ENCODE data around the gene ZNF560. TPM values are rescaled to one million over a fixed set of nuclear protein-coding genes. Genes with fewer than 3 reads are reported as not detected.
"Not testable (repeated sequence)": the region's sequence is repeated elsewhere in the genome, so short reads cannot be mapped to it uniquely, and the experiment has no call there.

Gene ZNF560
- total RNA-seq (2014; rRNA removed; shearing (Covaris generic)) (not detected in 2 replicates), total RNA-seq (2022) (not detected in 2 replicates), Bru-seq, nascent RNA (percentile 4 among the genes with signal in this experiment), BruChase-seq, experiment 1, labeled RNA remaining after a 6-hour chase (percentile 5 among the genes with signal in this experiment), BruChase-seq, experiment 2, labeled RNA remaining after a 2-hour chase (percentile 12 among the genes with signal in this experiment)
- long read RNA-seq: 0 reads

DNA sequence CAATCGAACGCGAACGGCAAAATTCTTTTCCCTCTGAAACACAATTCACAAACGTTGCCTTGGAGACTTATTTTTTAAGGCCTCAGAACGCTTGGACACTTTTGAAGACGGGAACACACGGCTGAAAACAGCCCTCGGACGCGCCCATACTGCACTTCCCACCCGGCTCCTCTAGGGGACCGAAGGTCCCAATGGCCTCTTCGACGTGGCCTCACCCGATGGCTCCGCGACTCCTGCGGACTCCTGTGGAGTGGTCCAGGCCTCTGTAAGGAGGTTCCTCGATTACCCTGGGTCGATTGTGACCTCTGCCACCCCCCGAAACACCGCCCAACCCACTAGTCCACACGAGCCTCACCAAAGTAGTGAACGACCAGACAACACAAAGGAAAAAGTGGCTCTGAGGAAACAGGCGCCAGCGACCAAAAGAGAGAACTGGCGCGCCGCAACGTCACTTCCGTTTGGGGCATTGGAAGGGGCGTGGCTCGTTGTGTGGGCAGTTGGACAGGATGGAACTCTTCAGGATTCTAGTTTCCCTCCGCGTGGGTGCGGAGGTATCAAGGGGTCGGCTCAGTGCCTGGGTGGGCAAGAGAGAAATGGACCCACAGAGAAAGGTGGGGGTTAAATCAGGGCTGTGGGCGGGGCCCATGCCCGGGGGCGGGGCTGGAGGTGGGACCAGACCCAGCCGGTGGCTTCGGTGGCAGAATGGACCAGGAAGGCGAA is at the start of gene ZNF560:
Gene ZNF560, minus strand, starts transcription at position 434 of the 720 bp plus-strand sequence. CDS start 23,303 bp downstream, outside the sequence.
- no peak for TF ChIP-seq EZH2phosphoT487 (IDR thresholded peaks at IDR 0.05; ENCODE audit: borderline replicate concordance, low read depth, low read length)
- TF ChIP-seq, protein P1, sequence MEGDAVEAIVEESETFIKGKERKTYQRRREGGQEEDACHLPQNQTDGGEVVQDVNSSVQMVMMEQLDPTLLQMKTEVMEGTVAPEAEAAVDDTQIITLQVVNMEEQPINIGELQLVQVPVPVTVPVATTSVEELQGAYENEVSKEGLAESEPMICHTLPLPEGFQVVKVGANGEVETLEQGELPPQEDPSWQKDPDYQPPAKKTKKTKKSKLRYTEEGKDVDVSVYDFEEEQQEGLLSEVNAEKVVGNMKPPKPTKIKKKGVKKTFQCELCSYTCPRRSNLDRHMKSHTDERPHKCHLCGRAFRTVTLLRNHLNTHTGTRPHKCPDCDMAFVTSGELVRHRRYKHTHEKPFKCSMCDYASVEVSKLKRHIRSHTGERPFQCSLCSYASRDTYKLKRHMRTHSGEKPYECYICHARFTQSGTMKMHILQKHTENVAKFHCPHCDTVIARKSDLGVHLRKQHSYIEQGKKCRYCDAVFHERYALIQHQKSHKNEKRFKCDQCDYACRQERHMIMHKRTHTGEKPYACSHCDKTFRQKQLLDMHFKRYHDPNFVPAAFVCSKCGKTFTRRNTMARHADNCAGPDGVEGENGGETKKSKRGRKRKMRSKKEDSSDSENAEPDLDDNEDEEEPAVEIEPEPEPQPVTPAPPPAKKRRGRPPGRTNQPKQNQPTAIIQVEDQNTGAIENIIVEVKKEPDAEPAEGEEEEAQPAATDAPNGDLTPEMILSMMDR (conservative IDR thresholded peaks at IDR 0.05; ENCODE audit: low read length): no peak
- ChIA-PET POLR2A (no interaction called here), CTCF (ENCODE audit: unreplicated experiment) (no interaction called here)
- Histone ChIP-seq H3K9me2 (ENCODE audit: insufficient read depth, low read length) (no peaks in the 10 kb centered on the region), H3K4me1 (ENCODE audit: insufficient read depth, low read length, poor library complexity, severe bottlenecking) (no peaks in the 10 kb centered on the region), H3K9me3 (ENCODE audit: low read length) (peaks cover 7% of the 10 kb centered on the region; the same call in 1 of the 2 replicates), H3K36me3 (ENCODE audit: insufficient read depth, low read length) (no peaks in the 10 kb centered on the region), H3K27ac (ENCODE audit: low read depth, low read length, poor library complexity, severe bottlenecking) (no peak within 1 kb of the TSS), H2AFZ (ENCODE audit: low read length) (no peak within 1 kb of the TSS), H3K4me2 (ENCODE audit: low read length) (no peak within 1 kb of the TSS), H4K20me1 (ENCODE audit: insufficient read depth, low read length) (no peaks in the 10 kb centered on the region), H3K79me2 (ENCODE audit: insufficient read depth, low read depth, low read length) (no peaks in the 10 kb centered on the region), H3K4me3 (ENCODE audit: low read depth, low read length, poor library complexity, severe bottlenecking) (no peak within 1 kb of the TSS)
- no peak for DNase-seq (ENCODE audit: low spot score)
- intact Hi-C loops (cut with micrococcal nuclease; ENCODE audit: unreplicated experiment): no loop called here
- BruUV-seq (replicated peaks): no TSS peak

DNA sequence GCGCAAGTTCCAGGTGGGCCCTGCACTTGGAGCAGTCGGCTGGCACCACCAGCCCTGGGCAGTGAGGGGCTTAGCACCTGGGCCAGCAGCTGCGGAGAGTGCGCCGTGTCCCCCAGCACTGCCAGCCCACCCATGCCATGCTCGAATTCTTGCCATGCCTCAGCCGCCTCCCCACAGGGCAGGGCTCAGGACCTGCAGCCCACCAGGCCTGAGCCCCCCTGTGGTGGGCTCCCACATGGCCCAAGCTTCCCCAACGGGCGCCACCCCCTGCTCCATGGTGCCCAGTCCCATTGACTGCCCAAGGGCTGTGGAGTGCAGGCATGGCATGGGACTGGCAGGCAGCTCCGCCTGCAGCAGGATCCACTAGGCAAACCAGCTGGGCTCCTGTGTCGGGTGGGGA is 49.5 kb upstream of the ZNF560 start:
- Histone ChIP-seq H3K27ac (ENCODE audit: low read depth, low read length, poor library complexity, severe bottlenecking) (no peak overlapping the region), H3K4me2 (ENCODE audit: low read length) (no peak overlapping the region), H3K9me3 (ENCODE audit: low read length) (no peaks in the 10 kb centered on the region), H4K20me1 (ENCODE audit: insufficient read depth, low read length) (no peaks in the 10 kb centered on the region), H3K4me1 (ENCODE audit: insufficient read depth, low read length, poor library complexity, severe bottlenecking) (no peaks in the 10 kb centered on the region), H3K36me3 (ENCODE audit: insufficient read depth, low read length) (no peaks in the 10 kb centered on the region), H2AFZ (ENCODE audit: low read length) (no peak overlapping the region), H3K9me2 (ENCODE audit: insufficient read depth, low read length) (no peaks in the 10 kb centered on the region), H3K4me3 (ENCODE audit: low read depth, low read length, poor library complexity, severe bottlenecking) (no peak overlapping the region), H3K79me2 (ENCODE audit: insufficient read depth, low read depth, low read length) (no peaks in the 10 kb centered on the region)
- ChIA-PET CTCF (ENCODE audit: unreplicated experiment) (no interaction called here), POLR2A (interaction anchor here (0.5 kb wide), 1 partner anchor 32 kb away, joined by 3 read pairs; no protein-coding TSS in a partner anchor)
- TF ChIP-seq, protein P1 (conservative IDR thresholded peaks at IDR 0.05; ENCODE audit: low read length): no peak
- no peak for TF ChIP-seq EZH2phosphoT487 (IDR thresholded peaks at IDR 0.05; ENCODE audit: borderline replicate concordance, low read depth, low read length)
- BruUV-seq (replicated peaks): no TSS peak
- intact Hi-C loops (cut with micrococcal nuclease; ENCODE audit: unreplicated experiment): no loop called here
- DNase-seq (ENCODE audit: low spot score): no peak

DNA sequence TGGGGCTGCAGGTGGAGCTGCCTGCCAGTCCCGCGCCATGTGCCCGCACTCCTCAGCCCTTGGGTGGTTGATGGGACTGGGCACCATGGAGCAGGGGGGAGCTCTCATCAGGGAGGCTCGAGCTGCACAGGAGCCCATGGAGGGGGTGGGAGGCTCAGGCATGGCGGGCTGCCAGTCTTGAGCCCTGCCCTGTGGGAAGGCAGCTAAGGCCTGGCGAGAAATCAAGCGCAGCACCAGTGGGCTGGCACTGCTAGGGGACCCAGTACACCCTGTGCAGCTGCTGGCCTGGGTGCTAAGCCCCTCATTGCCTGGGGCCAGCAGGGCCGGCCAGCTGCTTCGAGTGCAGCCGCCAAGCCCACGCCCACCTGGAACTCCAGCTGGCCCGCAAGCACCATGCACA is 42.9 kb upstream of the ZNF560 start:
- H3K9me2 ChIP-seq (ENCODE audit: insufficient read depth, low read length); H3K4me1 ChIP-seq (ENCODE audit: insufficient read depth, low read length, poor library complexity, severe bottlenecking); H3K9me3 ChIP-seq (ENCODE audit: low read length); BruUV-seq (replicated peaks); H3K4me2 ChIP-seq (ENCODE audit: low read length); H2AFZ ChIP-seq (ENCODE audit: low read length); H3K27ac ChIP-seq (ENCODE audit: low read depth, low read length, poor library complexity, severe bottlenecking); intact Hi-C loops (cut with micrococcal nuclease; ENCODE audit: unreplicated experiment); CTCF ChIA-PET (ENCODE audit: unreplicated experiment); H3K4me3 ChIP-seq (ENCODE audit: low read depth, low read length, poor library complexity, severe bottlenecking); H4K20me1 ChIP-seq (ENCODE audit: insufficient read depth, low read length); POLR2A ChIA-PET; H3K36me3 ChIP-seq (ENCODE audit: insufficient read depth, low read length); DNase-seq (ENCODE audit: low spot score): not testable (repeated sequence)
- H3K79me2 ChIP-seq (ENCODE audit: insufficient read depth, low read depth, low read length): peaks cover 15% of the 10 kb centered on the region; the same call in 1 of the 2 replicates

DNA sequence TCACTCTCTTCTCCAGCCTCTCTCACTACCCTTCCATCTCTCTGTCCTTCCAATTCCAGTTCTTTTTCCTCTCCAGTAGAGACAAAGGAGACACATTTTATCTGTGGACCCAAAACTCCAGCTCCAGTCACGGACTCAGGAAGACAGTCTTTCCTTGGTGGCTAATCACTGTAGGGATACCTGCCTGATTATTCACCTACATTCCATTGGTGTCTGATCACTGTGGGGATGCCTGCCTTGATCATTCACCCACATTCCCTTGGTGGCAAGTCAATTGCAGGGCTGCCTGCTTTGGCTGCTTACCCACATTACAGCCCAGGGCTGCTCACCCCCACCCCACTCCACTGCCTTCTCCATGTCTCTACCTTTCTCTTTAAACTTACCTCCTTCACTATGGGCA is 41.5 kb upstream of the ZNF560 start:
- intact Hi-C loops (cut with micrococcal nuclease; ENCODE audit: unreplicated experiment): not testable (repeated sequence)

DNA sequence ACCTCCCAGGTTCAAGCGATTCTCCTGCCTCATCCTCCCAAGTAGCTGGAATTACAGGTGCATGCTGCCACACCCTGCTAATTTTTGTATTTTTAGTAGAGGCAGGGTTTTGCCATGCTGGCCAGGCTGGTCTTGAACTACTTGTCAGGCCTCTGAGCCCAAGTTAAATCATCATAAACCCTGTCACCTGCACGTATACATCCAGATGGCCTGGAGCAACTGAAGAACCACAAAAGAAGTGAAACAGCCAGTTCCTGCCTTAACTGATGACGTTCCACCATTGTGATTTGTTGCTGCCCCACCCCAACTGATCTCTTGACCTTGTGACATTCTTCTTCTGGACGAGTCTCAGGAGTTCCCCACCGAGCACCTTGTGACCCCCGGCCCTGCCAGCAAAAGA is 40.8 kb upstream of the ZNF560 start:
- H3K9me2 ChIP-seq (ENCODE audit: insufficient read depth, low read length); H4K20me1 ChIP-seq (ENCODE audit: insufficient read depth, low read length); H3K9me3 ChIP-seq (ENCODE audit: low read length); DNase-seq (ENCODE audit: low spot score); H3K4me1 ChIP-seq (ENCODE audit: insufficient read depth, low read length, poor library complexity, severe bottlenecking); POLR2A ChIA-PET; H3K27ac ChIP-seq (ENCODE audit: low read depth, low read length, poor library complexity, severe bottlenecking); CTCF ChIA-PET (ENCODE audit: unreplicated experiment); intact Hi-C loops (cut with micrococcal nuclease; ENCODE audit: unreplicated experiment): not testable (repeated sequence)
- Histone ChIP-seq H3K4me3 (ENCODE audit: low read depth, low read length, poor library complexity, severe bottlenecking) (peak overlapping the region; percentile 84), H2AFZ (ENCODE audit: low read length) (peak overlapping the region; percentile 79; the same call in 1 of the 2 replicates), H3K36me3 (ENCODE audit: insufficient read depth, low read length) (peaks cover 20% of the 10 kb centered on the region), H3K79me2 (ENCODE audit: insufficient read depth, low read depth, low read length) (peaks cover 15% of the 10 kb centered on the region; the same call in 1 of the 2 replicates), H3K4me2 (ENCODE audit: low read length) (peak overlapping the region; percentile 60; the same call in 1 of the 2 replicates)
- TSS peak; percentile 81 for BruUV-seq (replicated peaks)

More for the DNA sequence above, 41.5 kb upstream of the ZNF560 start:
- BruUV-seq (replicated peaks); POLR2A ChIA-PET; H3K9me3 ChIP-seq (ENCODE audit: low read length); CTCF ChIA-PET (ENCODE audit: unreplicated experiment); H3K9me2 ChIP-seq (ENCODE audit: insufficient read depth, low read length); H4K20me1 ChIP-seq (ENCODE audit: insufficient read depth, low read length); H3K4me3 ChIP-seq (ENCODE audit: low read depth, low read length, poor library complexity, severe bottlenecking); DNase-seq (ENCODE audit: low spot score); H2AFZ ChIP-seq (ENCODE audit: low read length); H3K27ac ChIP-seq (ENCODE audit: low read depth, low read length, poor library complexity, severe bottlenecking); H3K4me2 ChIP-seq (ENCODE audit: low read length); H3K4me1 ChIP-seq (ENCODE audit: insufficient read depth, low read length, poor library complexity, severe bottlenecking): not testable (repeated sequence)
- peaks cover 13% of the 10 kb centered on the region for H3K36me3 ChIP-seq (ENCODE audit: insufficient read depth, low read length)
- H3K79me2 ChIP-seq (ENCODE audit: insufficient read depth, low read depth, low read length): peaks cover 15% of the 10 kb centered on the region; the same call in 1 of the 2 replicates

Measured in OCI-LY7 (cell line).